HepG2 (cell line): ENCODE measurements around the gene PRB2.

Experiments used
- CTCF ChIP-seq: sonication (generic); formaldehyde crosslinking; IDR thresholded peaks from 2 replicates; pipeline ENCODE4 v1.5.0; 2020; ENCODE audit warnings: mild to moderate bottlenecking, missing genetic modification reagents, moderate library complexity
- ZNF512 ChIP-seq: sonication (generic); formaldehyde crosslinking; IDR thresholded peaks from 2 replicates; pipeline ENCODE4 v1.4.0; 2020; ENCODE audit warnings: mild to moderate bottlenecking, missing genetic modification reagents
- ZNF546 ChIP-seq: sonication (generic); formaldehyde crosslinking; conservative IDR thresholded peaks from 2 replicates; pipeline ENCODE4 v1.8.1; 2023; ENCODE audit warnings: mild to moderate bottlenecking, missing genetic modification reagents
- ZNF639 ChIP-seq: conservative IDR thresholded peaks from 2 replicates; pipeline ENCODE4 v1.6.1; 2018; ENCODE audit warnings: missing genetic modification reagents

GRCh38 chr12:11361151-11361550 is 34.2 kb downstream of the PRB2 start:
- TF ChIP-seq ZNF512 (CRISPR knock-in tag) (no peak), ZNF639 (CRISPR knock-in tag) (no peak), CTCF (CRISPR knock-in tag) (no peak), ZNF546 (no peak)
